GM18498 (cell line): ENCODE data around the gene SLC47A2.
"Not testable (repeated sequence)": the region's sequence is repeated elsewhere in the genome, so short reads cannot be mapped to it uniquely, and the experiment has no call there.

Experiments used
- ATAC-seq: cut with Tn5 transposase; IDR thresholded peaks from one replicate; pipeline ENCODE4 v1.9.1; 2021; ENCODE audit warnings: mild to moderate bottlenecking, moderate library complexity; ENCODE audit not compliant: unreplicated experiment

The SLC47A2 gene

DNA sequence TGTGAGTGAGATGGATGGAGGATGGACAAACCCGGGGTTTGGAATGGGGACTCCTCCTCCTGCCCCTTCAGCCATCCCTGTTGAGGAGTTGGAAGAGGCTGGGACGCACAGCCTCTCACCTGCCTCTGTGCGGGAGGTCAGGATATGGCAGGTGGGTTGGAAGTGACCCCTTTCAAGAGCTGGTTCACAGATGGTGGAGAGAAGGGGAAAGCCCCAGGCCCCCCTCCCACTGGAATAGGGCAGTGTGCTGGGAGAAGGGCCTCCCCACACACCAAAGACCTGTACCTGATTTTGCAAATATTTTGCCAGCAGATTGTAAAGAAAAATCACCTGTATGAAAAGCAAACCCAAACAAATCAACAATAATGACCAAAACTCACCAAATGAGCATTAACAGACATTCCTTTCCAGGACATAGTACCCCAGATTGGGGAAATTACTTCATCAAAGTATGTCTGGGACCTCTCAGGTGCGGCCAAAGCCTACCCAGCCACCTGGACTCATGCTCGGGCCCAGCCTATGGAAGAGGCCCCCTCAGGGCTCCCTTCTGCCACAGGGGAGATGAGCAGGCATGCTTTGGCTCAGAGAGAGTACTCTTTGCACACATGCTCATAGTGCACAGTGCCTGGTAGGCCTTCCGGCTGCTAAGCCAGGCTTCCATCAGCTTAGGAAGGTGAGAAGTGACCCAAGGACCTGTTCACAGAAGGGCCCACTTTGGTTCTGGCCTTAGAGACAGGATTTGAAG, 7.8 kb downstream of the SLC47A2 start:
- ATAC-seq = no peak

GRCh38 chr17:19707728-19708221, 8.6 kb downstream of the SLC47A2 start:
- no peak for ATAC-seq

DNA sequence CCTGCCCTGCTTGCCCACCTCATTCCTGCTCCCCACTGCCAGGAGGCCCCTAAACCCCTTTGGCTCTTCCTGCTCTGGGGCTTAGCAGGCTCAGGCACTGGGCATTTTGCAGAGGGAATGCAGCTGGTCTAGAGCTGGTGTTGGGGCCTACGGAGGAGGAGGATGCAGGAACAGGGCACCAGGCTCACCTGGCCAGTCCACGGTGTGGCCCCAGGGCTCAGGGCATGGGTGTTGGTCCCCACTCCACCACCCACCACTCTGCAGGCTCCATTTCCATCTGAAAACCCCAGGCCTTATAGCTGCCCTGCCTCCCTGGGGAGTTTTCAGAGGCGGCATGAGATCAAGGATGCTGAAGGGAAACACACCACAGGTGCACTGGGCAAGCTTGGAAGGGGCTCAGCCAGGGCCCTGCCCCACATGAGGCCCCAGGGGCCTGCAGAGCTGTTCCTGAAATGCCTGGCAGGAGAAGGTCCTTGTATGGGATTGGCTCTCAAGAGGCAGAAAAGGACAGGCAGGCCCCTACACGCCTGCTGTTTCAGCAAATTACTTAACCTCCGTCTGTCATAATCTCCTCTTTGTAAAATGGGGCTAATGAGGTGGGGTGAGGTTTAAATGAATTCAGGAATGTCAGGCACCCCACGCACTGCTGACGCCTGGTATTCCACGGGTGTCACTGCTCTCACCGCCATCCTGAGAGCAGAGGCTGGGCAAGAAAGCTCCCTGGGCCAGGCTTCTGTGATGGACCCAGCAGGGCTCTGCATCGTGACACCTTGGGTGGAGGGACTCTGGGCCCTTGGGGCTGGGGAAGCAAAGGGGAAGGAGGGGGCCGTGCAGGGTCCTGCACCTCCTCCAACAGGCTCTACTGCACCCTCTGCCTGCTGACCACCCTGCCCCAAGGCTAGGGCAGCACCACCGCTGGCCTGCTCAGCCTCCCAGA, 9.3 kb downstream of the SLC47A2 start:
- ATAC-seq = no peak

GRCh38 chr17:19705771-19706770, 10.3 kb downstream of the SLC47A2 start:
- ATAC-seq = no peak

DNA sequence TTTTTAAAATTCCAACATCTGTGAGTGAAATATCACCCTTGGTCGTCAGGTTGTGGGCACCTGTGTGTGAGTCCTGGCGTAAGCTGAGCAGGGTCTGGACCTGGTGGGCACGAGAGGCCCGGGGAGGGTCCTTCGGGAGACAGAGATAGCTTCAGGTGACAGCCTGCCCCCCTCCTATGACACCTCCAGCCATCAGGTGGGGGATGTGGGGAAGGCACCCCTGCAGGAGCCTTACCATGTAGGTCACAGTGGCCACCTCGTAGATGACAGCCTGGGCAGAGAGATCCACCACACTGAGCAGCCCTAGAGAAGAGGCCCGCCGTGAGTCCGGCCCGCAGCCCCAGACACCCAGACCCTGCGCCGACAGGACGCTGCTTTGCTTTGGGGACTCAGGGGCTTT, 11.2 kb downstream of the SLC47A2 start:
- no peak for ATAC-seq

- ATAC-seq = no peak
Observed at GRCh38 chr17:19703828-19704613, 12.4 kb downstream of the SLC47A2 start.

- no peak for ATAC-seq
Observed at GRCh38 chr17:19703106-19703827, 13.1 kb downstream of the SLC47A2 start.

- ATAC-seq = no peak
Observed at GRCh38 chr17:19702217-19702641, 14.2 kb downstream of the SLC47A2 start.

GRCh38 chr17:19686400-19687090, 29.8 kb downstream of the SLC47A2 start:
- no peak for ATAC-seq

GRCh38 chr17:19684909-19685580, 31.3 kb downstream of the SLC47A2 start:
- ATAC-seq = not testable (repeated sequence)

- no peak for ATAC-seq
Observed at GRCh38 chr17:19683117-19683516, 33.3 kb downstream of the SLC47A2 start.

DNA sequence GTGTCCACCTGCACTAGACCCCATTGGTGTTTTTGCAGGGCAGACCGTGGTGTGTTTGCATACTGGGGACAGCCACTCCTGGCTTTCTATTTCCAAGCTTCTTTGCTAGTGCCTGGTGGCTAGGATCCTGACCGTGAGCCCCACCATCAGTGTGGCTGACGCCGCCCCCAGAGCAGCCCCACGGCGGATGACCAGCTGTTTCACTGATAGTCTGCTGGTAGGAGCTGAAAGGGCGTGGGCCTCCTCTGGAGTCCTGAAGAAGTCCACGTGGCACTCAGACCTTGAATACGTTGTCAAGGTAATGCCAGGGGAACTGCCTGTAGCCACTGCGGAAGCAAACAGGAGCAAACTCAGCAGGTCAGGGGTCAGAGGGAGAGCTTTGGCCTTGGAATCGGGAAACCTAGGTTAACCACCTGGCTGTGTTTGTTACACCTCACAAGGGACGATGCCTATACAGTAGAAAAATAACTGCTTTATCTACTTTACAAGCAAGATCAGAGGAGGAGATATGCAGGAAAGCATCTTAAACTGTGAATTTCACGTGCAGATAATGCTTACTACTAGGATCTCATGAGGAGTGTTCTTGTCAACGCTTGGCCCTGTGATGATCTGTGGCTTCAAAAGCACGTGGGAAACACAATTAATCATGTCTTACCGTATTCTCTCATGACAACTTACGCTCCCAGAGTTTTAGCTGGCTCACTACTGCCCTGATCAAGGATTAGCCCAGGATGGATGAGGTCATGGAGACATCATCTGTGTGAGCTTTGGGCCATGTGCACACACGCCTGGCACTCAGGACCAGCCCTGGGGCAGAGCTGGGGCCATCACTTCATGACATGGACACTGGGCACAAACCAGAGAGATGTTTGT, 37.6 kb downstream of the SLC47A2 start:
- ATAC-seq = no peak

GRCh38 chr17:19677736-19678379, 38.5 kb downstream of the SLC47A2 start:
- no peak for ATAC-seq

DNA sequence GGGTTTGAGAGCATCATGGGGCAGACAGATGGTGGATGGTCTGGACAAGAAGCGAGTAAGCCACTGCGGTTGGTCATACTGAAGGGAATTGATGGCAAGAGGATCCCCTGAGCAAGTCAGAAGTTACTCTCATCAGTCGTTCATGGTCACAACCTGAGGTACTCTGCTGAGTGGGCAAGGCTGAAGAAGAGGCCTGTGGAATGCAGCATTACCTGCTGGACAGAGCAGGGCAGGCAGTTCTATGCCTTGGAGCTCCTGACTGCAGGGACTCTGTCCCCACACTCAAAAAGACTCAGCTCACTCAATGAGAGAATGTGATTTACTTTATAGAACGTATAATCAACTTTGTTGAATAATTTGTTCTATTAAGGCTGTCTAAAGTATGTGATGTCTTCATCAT, 39.5 kb downstream of the SLC47A2 start:
- no peak for ATAC-seq

GRCh38 chr17:19673623-19674022, 42.8 kb downstream of the SLC47A2 start:
- ATAC-seq = no peak

DNA sequence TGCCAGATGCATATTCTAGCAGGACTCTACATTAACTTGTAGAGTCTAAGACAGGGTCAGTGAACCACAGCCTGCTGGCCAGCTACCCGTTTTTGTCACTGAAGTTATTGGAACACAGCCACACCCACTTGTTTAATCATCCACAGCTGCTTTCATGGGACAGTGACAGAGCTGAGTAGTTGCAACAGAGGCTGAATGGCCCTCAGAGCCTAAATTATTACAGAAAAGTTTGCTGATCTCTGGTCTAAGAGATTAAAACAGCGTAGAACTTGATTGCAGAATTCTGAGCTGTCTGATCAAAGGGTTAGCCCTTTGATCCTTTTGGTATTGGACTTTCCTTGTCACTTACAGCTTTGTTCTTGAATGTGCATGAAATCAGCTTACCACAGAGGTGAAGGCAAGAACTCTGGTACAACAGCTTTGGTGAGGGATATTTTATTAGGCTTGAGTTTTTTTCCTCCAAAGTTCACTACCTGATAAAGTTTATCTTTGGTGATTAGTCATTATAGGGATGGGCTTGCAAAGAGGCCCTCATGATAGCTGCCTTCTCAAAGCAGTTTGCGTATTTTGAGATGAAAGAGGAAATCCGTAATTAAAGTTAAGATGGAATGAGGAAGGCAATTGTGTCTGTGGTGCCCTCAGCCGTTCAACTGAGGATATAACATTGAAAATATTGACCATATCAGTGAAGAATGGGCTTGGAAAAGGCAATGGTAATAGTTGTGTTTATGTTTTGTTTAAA, 44.2 kb downstream of the SLC47A2 start:
- ATAC-seq = no peak
